TTC549 (cell line): ENCODE data around the gene C1orf122.

Source experiments
- FAIRE-seq: peaks from 2 replicates; lab custom pipeline; 2012; peaks lifted over from hg19 to GRCh38; lab: Jason Lieb, UNC

The C1orf122 gene

GRCh38 chr1:37845786-37846185, 38.2 kb downstream of the C1orf122 start:
- no peak for FAIRE-seq

DNA sequence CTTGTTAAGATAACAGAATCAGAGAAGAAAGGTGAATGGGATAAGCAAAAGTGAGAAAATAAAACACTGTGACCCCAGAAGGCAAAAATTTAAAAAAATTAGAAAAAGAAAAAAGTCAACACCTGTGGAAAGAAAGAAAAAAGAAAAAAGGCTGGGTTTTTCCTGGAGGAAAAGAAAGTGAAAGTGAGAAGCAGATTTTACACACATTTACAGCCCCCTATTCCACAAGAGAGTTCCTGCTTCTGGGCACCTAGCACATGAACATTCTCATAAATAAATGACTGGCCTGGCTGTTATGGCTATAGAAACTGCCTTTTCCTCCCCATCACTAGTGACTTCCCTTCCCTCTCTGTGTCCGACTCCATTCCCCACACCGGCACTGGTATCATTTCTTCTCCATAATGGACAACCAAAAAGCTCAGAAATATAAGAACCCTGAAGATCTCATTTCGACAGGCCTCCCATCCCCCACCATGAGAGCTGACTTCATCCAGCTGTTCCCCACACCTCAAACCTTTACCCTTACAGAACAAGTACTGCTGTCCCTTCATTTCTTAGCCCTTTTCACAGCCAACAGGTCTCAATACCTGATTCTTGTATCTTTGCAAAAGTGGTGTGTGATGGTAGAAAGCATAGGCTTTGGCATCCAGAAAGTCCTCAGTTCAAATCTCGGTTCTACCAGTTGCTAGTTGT, 39.2 kb downstream of the C1orf122 start:
- FAIRE-seq: no peak

DNA sequence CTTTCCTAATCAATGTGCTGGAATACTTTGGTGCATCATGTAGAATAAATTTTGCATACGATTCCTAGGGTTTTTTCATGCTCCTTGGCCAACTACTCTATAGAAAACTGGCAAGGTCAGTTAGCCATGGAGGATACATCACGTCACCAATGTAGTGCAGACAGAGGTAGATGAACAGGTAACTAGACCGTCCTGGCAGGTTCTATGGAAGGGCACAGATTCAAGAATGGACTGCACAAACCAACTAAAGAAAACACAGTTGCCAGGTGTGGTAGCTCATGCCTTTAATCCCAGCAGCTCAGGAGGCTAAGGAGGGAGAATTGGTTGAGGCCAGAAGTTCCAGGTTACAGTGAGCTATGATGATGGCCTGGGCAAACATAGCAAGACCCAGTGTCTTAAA, 41.9 kb downstream of the C1orf122 start:
- FAIRE-seq: no peak

DNA sequence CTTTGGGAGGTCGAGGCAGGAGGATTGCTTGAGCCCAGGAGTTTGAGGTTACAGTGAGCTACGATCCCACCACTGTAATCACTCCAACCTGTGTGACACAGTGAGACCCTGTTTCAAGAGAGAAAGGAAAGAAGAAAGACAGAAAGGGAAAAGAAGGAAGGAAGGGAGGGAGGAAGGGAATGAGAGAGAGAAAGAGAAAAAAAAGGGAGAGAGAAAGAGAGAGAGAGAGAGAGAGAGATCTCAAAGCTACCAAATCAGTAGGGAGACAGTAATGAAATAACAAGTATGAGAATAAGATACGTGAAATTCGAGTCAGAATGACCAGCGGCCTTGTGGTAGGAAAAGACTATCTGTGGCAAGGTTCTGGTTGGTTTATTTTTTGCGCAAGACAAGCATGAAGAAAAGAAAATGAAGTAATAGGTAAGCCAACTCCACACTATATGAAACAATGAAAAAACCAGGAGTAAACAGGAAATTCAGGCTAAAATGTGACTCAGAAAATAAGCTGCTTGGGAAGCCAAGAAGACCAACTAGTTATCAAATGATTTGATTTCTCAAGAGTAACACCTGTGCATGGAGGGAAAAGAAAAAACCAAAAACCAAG, 42.9 kb downstream of the C1orf122 start:
- FAIRE-seq: no peak

DNA sequence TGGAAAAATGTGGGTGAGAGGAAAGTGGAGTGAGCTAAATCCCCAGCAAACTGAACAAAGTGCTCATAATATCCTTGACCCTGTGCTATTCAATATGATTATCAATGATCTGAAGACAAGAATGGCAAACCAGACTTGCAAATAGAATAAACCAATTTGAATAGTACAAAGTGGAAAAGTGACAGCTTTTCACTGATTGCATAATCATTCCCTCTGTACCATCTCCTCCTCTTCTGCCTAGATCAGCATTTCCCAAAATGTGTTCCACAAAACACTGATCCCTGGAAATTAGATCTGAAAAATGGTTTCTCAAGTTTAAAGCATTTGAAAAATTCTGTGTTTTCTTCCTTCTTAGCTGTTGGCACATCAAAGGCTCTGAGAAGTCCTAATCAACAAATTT, 43.7 kb downstream of the C1orf122 start:
- FAIRE-seq: no peak

DNA sequence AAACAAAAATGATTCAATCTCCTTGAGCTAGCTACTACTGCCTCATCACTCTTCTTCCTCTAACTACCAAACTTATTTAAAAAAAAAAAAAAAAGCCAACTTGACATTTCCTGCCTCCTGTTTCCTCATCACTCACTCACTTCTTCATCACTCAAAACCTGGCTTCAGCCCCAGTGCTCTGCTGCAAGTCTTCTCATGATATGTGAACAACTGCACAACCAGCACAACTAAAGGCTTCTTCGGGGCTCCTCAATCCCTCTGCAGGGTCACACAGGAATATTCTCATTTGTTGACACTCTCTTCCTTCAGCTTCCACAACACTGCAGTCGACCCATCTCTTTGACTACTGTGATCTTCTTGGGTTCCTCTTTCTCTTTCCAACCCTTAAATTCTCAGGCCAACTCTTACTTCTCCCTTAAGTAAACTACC, 44.2 kb downstream of the C1orf122 start:
- no peak for FAIRE-seq

DNA sequence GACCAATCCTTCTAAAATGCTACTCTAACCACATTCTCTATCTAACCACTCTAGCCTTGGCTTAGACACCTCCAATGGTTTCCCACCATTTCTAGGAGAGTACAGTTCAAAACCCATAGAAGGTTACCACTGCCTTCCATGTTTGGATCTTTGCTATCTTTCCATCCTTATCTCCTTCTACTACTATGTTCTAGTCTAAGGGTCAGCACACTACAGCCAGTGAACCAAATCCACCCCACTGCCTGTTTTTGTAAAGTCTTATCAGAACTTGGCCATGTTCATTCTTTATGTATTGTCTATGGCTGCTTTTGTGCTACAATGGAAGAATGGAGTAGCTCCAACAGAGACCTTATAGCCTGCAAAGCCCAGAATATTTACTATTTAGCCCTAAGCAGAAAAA, 45.6 kb downstream of the C1orf122 start:
- no peak for FAIRE-seq

GRCh38 chr1:37854406-37854805, 46.8 kb downstream of the C1orf122 start:
- FAIRE-seq: no peak
